NOMO-1 treated with DMSO at 0.1 percent for 48 hours (cell line): ENCODE results near the gene SLC24A4.

Source experiments
- DNase-seq: peaks from one replicate; lab custom pipeline; 2025; ENCODE audit not compliant: unreplicated experiment; lab: John Stamatoyannopoulos, UW

Gene SLC24A4

GRCh38 chr14:92366237-92366636 lies 43.3 kb downstream of the SLC24A4 start:
- DNase-seq: no peak

- DNase-seq: no peak
Measured at GRCh38 chr14:92368001-92368400, 45.0 kb downstream of the SLC24A4 start.

- DNase-seq: no peak
Measured at GRCh38 chr14:92369097-92369496, 46.1 kb downstream of the SLC24A4 start.

- no peak for DNase-seq
Measured at GRCh38 chr14:92372230-92372629, 49.3 kb downstream of the SLC24A4 start.

- no peak for DNase-seq
Measured at GRCh38 chr14:92373336-92373735, 50.4 kb downstream of the SLC24A4 start.

- no peak for DNase-seq
Measured at GRCh38 chr14:92380131-92380530, 57.2 kb downstream of the SLC24A4 start.

- no peak for DNase-seq
Measured at GRCh38 chr14:92380582-92380981, 57.6 kb downstream of the SLC24A4 start.

- peak; percentile 25 for DNase-seq
Measured at GRCh38 chr14:92382677-92383076, 59.7 kb downstream of the SLC24A4 start.

- no peak for DNase-seq
Measured at GRCh38 chr14:92383805-92384204, 60.8 kb downstream of the SLC24A4 start.

GRCh38 chr14:92384461-92385133 lies 61.6 kb downstream of the SLC24A4 start:
- DNase-seq: no peak

- no peak for DNase-seq
Measured at GRCh38 chr14:92385561-92385960, 62.6 kb downstream of the SLC24A4 start.

GRCh38 chr14:92386165-92386564 lies 63.2 kb downstream of the SLC24A4 start:
- DNase-seq: no peak

- peak; percentile 91 for DNase-seq
Measured at GRCh38 chr14:92386637-92387036, 63.7 kb downstream of the SLC24A4 start.

- DNase-seq: no peak
Measured at GRCh38 chr14:92387578-92387977, 64.6 kb downstream of the SLC24A4 start.

GRCh38 chr14:92389598-92390158 lies 66.7 kb downstream of the SLC24A4 start:
- peak; percentile 23 for DNase-seq

- DNase-seq: no peak
Measured at GRCh38 chr14:92391726-92392125, 68.8 kb downstream of the SLC24A4 start.

GRCh38 chr14:92392711-92393110 lies 69.7 kb downstream of the SLC24A4 start:
- peak; percentile 5 for DNase-seq

GRCh38 chr14:92397150-92397952 lies 74.4 kb downstream of the SLC24A4 start:
- no peak for DNase-seq

- DNase-seq: no peak
Measured at GRCh38 chr14:92397953-92398564, 75.1 kb downstream of the SLC24A4 start.

GRCh38 chr14:92398888-92399636 lies 76.1 kb downstream of the SLC24A4 start:
- DNase-seq: no peak
